Trophoblast cell (in vitro differentiated cells and primary cell): Measurements from ENCODE around the gene METRNL.
"Not testable (repeated sequence)": the region's sequence is repeated elsewhere in the genome, so short reads cannot be mapped to it uniquely, and the experiment has no call there.

Experiments
- DNase-seq, 2 donors: peaks; one replicate each; pipeline ENCODE4 v3.0.0-alpha.2; 2016
- H2AFZ ChIP-seq: 2 replicates; pipeline ENCODE4 v1.6.1; 2013; ENCODE audit warnings: low read length, moderate library complexity, mild to moderate bottlenecking; ENCODE audit not compliant: insufficient read depth, poor library complexity
- H2AK5ac ChIP-seq: 2 replicates; pipeline ENCODE4 v1.6.1; 2013; ENCODE audit warnings: mild to moderate bottlenecking, low read length
- H2BK120ac ChIP-seq: 2 replicates; pipeline ENCODE4 v1.6.1; 2013; ENCODE audit warnings: low read length, mild to moderate bottlenecking, moderate library complexity; ENCODE audit not compliant: insufficient read depth, poor library complexity
- H2BK12ac ChIP-seq: 2 replicates; pipeline ENCODE4 v1.6.1; 2013; ENCODE audit warnings: mild to moderate bottlenecking, low read length, moderate library complexity
- H2BK5ac ChIP-seq: 2 replicates; pipeline ENCODE4 v1.6.1; 2013; ENCODE audit warnings: low read length, low read depth, moderate library complexity, mild to moderate bottlenecking; ENCODE audit not compliant: poor library complexity
- H3K14ac ChIP-seq: 2 replicates; pipeline ENCODE4 v1.6.1; 2013; ENCODE audit warnings: mild to moderate bottlenecking, low read length
- H3K18ac ChIP-seq: 2 replicates; pipeline ENCODE4 v1.6.1; 2013; ENCODE audit warnings: mild to moderate bottlenecking, low read length
- H3K23ac ChIP-seq: 2 replicates; pipeline ENCODE4 v1.6.1; 2013; ENCODE audit warnings: low read length
- H3K27ac ChIP-seq: 2 replicates; pipeline ENCODE4 v1.5.1; 2013; ENCODE audit warnings: low read depth, mild to moderate bottlenecking, inconsistent platforms, low read length, moderate library complexity
- H3K27me3 ChIP-seq: 2 replicates; pipeline ENCODE4 v1.6.1; 2013; ENCODE audit warnings: inconsistent platforms, mild to moderate bottlenecking, low read length, moderate library complexity; ENCODE audit not compliant: insufficient read depth
- H3K36me3 ChIP-seq, 2 experiments: 1 replicate in 1 of 2; 2 replicates in 1 of 2; pipeline ENCODE4 v1.6.1; 2013; ENCODE audit warnings: low read length in 2 of 2, mild to moderate bottlenecking in 2 of 2, moderate library complexity in 1 of 2; ENCODE audit not compliant: insufficient read depth in 2 of 2, control insufficient read depth in 1 of 2
- H3K4ac ChIP-seq: 2 replicates; pipeline ENCODE4 v1.6.1; 2013; ENCODE audit warnings: low read depth, mild to moderate bottlenecking, low read length, moderate library complexity
- H3K4me1 ChIP-seq, 2 experiments: 1 replicate in 1 of 2; 2 replicates in 1 of 2; pipeline ENCODE4 v1.6.1; 2013; ENCODE audit warnings: low read length in 2 of 2, mild to moderate bottlenecking in 2 of 2, moderate library complexity in 1 of 2; ENCODE audit not compliant: insufficient read depth in 2 of 2, control insufficient read depth in 1 of 2
- H3K4me2 ChIP-seq: 2 replicates; pipeline ENCODE4 v1.6.1; 2013; ENCODE audit warnings: inconsistent platforms, mild to moderate bottlenecking, low read length, moderate library complexity
- H3K4me3 ChIP-seq: 2 replicates; pipeline ENCODE4 v1.5.1; 2013; ENCODE audit warnings: mild to moderate bottlenecking, low read depth, low read length, inconsistent platforms
- H3K79me1 ChIP-seq: one replicate; pipeline ENCODE4 v1.6.1; 2013; ENCODE audit warnings: low read length
- H3K79me2 ChIP-seq: 2 replicates; pipeline ENCODE4 v1.6.1; 2013; ENCODE audit warnings: low read length, mild to moderate bottlenecking; ENCODE audit not compliant: control insufficient read depth, insufficient read depth, poor library complexity
- H3K9ac ChIP-seq: 2 replicates; pipeline ENCODE4 v1.6.1; 2013; ENCODE audit warnings: mild to moderate bottlenecking, low read length
- H3K9me3 ChIP-seq: 2 replicates; pipeline ENCODE4 v1.6.1; 2013; ENCODE audit warnings: low read depth, mild to moderate bottlenecking, control low read depth, inconsistent platforms, low read length; ENCODE audit not compliant: insufficient read depth
- H4K12ac ChIP-seq: 2 replicates; pipeline ENCODE4 v1.6.1; 2013; ENCODE audit warnings: low read depth, mild to moderate bottlenecking, low read length, moderate library complexity
- H4K8ac ChIP-seq: 2 replicates; pipeline ENCODE4 v1.6.1; 2013; ENCODE audit warnings: low read depth, mild to moderate bottlenecking, low read length, moderate library complexity
- H4K91ac ChIP-seq: one replicate; pipeline ENCODE4 v1.6.1; 2013; ENCODE audit warnings: low read depth, mild to moderate bottlenecking, low read length, moderate library complexity
- whole genome bisulfite sequencing: extraction: QIAGEN DNeasy Blood & Tissue Kit; methylation state at CpG from one replicate; pipeline ENCODE4 v1.1.7; 2013; ENCODE audit warnings: missing lambda C conversion rate; ENCODE audit not compliant: insufficient read length, insufficient coverage; ENCODE audit errors: extremely low coverage; 5-methylcytosine and 5-hydroxymethylcytosine counted together

Gene METRNL

GRCh38 chr17:83140249-83140566, 60.8 kb downstream of the METRNL start:
- not testable (repeated sequence) for H4K12ac ChIP-seq, H4K8ac ChIP-seq, H3K27ac ChIP-seq, H2AK5ac ChIP-seq, H3K23ac ChIP-seq, H3K4me3 ChIP-seq, H3K18ac ChIP-seq, H3K4me1 ChIP-seq, H3K79me2 ChIP-seq, DNase-seq, H2BK12ac ChIP-seq, H2BK120ac ChIP-seq, H3K14ac ChIP-seq, H3K4ac ChIP-seq, H3K36me3 ChIP-seq, H3K27me3 ChIP-seq, H4K91ac ChIP-seq, H2AFZ ChIP-seq, H3K4me2 ChIP-seq, H3K79me1 ChIP-seq, H3K9ac ChIP-seq, H2BK5ac ChIP-seq
- H3K9me3 ChIP-seq, result peaks cover 29% of the 10 kb centered on the region
- no CpG with 5 or more reads among the region's 13 CpGs for WGBS

DNA sequence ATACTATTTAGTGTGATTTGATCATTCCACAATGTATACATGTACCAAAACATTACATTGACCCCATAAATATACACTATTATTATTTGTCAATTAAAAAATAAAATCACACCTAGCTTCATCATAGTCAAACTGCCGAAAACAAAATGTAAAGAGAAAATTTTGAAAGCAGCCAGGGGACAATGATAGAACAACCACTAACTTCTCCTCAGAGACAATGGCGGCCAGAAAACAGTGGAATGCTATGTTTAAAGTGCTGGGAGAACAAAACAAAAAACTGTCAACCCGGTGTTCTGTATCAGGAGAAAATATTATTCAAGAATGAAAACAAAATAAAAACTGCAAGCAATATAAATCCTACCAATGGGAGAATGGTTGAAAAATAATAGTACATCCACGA, 63.2 kb downstream of the METRNL start:
- no CpG with 5 or more reads among the region's 4 CpGs for WGBS
- H4K91ac ChIP-seq, result no peak overlapping the region
- H2BK5ac ChIP-seq, result no peak overlapping the region
- H3K79me1 ChIP-seq, result no peaks in the 10 kb centered on the region
- no peak overlapping the region for H3K18ac ChIP-seq
- no peak overlapping the region for H3K4me2 ChIP-seq
- H2BK120ac ChIP-seq, result no peak overlapping the region
- H2BK12ac ChIP-seq, result no peak overlapping the region
- no peaks in the 10 kb centered on the region for H3K36me3 ChIP-seq
- no peak overlapping the region for H2AFZ ChIP-seq
- no peaks in the 10 kb centered on the region for H3K27me3 ChIP-seq
- H4K12ac ChIP-seq, result no peak overlapping the region
- no peaks in the 10 kb centered on the region for H3K79me2 ChIP-seq
- no peak overlapping the region for H3K23ac ChIP-seq
- no peak overlapping the region for H3K27ac ChIP-seq
- H3K9ac ChIP-seq, result no peak overlapping the region
- no peak for DNase-seq
- H2AK5ac ChIP-seq, result no peak overlapping the region
- H3K14ac ChIP-seq, result no peak overlapping the region
- H3K4me3 ChIP-seq, result no peak overlapping the region
- no peak overlapping the region for H4K8ac ChIP-seq
- peaks cover 23% of the 10 kb centered on the region for H3K9me3 ChIP-seq
- no peaks in the 10 kb centered on the region for H3K4me1 ChIP-seq
- no peak overlapping the region for H3K4ac ChIP-seq

- no peak overlapping the region for H3K18ac ChIP-seq
- no peaks in the 10 kb centered on the region for H3K79me1 ChIP-seq
- no peak overlapping the region for H4K12ac ChIP-seq
- no peak overlapping the region for H4K91ac ChIP-seq
- H3K27me3 ChIP-seq, result no peaks in the 10 kb centered on the region
- no peak overlapping the region for H2BK5ac ChIP-seq
- no peak overlapping the region for H3K9ac ChIP-seq
- H3K27ac ChIP-seq, result no peak overlapping the region
- H2AFZ ChIP-seq, result no peak overlapping the region
- no peaks in the 10 kb centered on the region for H3K36me3 ChIP-seq
- H3K23ac ChIP-seq, result no peak overlapping the region
- no CpG with 5 or more reads among the region's 10 CpGs for WGBS
- H3K4me1 ChIP-seq, result no peaks in the 10 kb centered on the region
- no peak for DNase-seq
- peaks cover 25% of the 10 kb centered on the region for H3K9me3 ChIP-seq
- no peak overlapping the region for H3K4me2 ChIP-seq
- no peak overlapping the region for H2AK5ac ChIP-seq
- no peak overlapping the region for H3K4ac ChIP-seq
- no peak overlapping the region for H4K8ac ChIP-seq
- H2BK120ac ChIP-seq, result no peak overlapping the region
- no peak overlapping the region for H3K14ac ChIP-seq
- H3K79me2 ChIP-seq, result no peaks in the 10 kb centered on the region
- no peak overlapping the region for H2BK12ac ChIP-seq
- H3K4me3 ChIP-seq, result peak overlapping the region; percentile 39
Measured at GRCh38 chr17:83143817-83144231, 64.4 kb downstream of the METRNL start.
